Measurements from ENCODE around the gene CLNK.

- TF ChIP-seq CTCF (conservative IDR thresholded peaks at IDR 0.05; ENCODE audit: low read length) = 0 out of 2 replicates have a peak, but pooled peaks have one; percentile 18
- no peak for TF ChIP-seq EZH2phosphoT487 (IDR thresholded peaks at IDR 0.05; ENCODE audit: borderline replicate concordance, low read depth, low read length)
Measured at GRCh38 chr4:10526429-10527222, 157.9 kb downstream of the CLNK start.

Measured in OCI-LY7 (cell line).